Naive thymus-derived CD4-positive, alpha-beta T cell (primary cell): ENCODE data around the gene PCP4. TPM values are rescaled to one million over a fixed set of nuclear protein-coding genes. Genes with fewer than 3 reads are reported as not detected.

Experiments used
- ATAC-seq: fragments of 150-1000 bp; cut with Tn5 transposase; 2 replicates; pipeline ENCODE4 v1.10.0; 2021; ENCODE audit warnings: mild to moderate bottlenecking, moderate library complexity
- CTCF ChIA-PET: fragments of 350-600 bp; sonication (Branson Sonifier 250); formaldehyde crosslinking; loops from one replicate; lab custom pipeline; 2021; ENCODE audit warnings: antibody characterized with exemption; lab: Charles Lee
- POLR2A ChIA-PET: fragments of 350-600 bp; sonication (Branson Sonifier 250); formaldehyde crosslinking; loops from one replicate; lab custom pipeline; 2021; ENCODE audit warnings: antibody characterized with exemption, inconsistent platforms; lab: Charles Lee
- DNase-seq, 9 donors: peaks; one replicate each; pipeline versions ENCODE4 v3.0.0 to v3.0.0-alpha.2; 2020 to 2022; ENCODE audit warnings: mixed read lengths in 1 of 9
- H3K27ac ChIP-seq: one replicate; pipeline ENCODE4 v1.7.0; 2013; ENCODE audit warnings: mild to moderate bottlenecking, low read depth, low read length, moderate library complexity
- H3K27me3 ChIP-seq, 2 donors: one replicate each; pipeline ENCODE4 v1.7.0; 2013; ENCODE audit warnings: low read length in 2 of 2, mild to moderate bottlenecking in 2 of 2, moderate library complexity in 2 of 2; ENCODE audit not compliant: control insufficient read depth in 2 of 2, insufficient read depth in 2 of 2
- H3K36me3 ChIP-seq, 3 experiments: 1 replicate in 2 of 3; 2 replicates in 1 of 3; pipeline ENCODE4 v1.7.0; 2013; ENCODE audit warnings: low read length in 3 of 3, mild to moderate bottlenecking in 3 of 3, moderate library complexity in 1 of 3; ENCODE audit not compliant: insufficient read depth in 3 of 3, control insufficient read depth in 2 of 3
- H3K4me1 ChIP-seq, 2 donors: one replicate each; pipeline ENCODE4 v1.7.0; 2013; ENCODE audit warnings: low read length in 2 of 2, mild to moderate bottlenecking in 2 of 2, moderate library complexity in 1 of 2; ENCODE audit not compliant: control insufficient read depth in 2 of 2, insufficient read depth in 2 of 2
- H3K4me3 ChIP-seq: 2 replicates; pipeline ENCODE4 v1.7.0; 2013; ENCODE audit warnings: mild to moderate bottlenecking, low read length
- H3K9me3 ChIP-seq, 3 experiments: 1 replicate in 2 of 3; 2 replicates in 1 of 3; pipeline ENCODE4 v1.7.0; 2013; ENCODE audit warnings: low read length in 3 of 3; ENCODE audit not compliant: control insufficient read depth in 2 of 3
- H3K27ac Mint-ChIP-seq, 9 donors: one replicate each; pipeline ENCODE4 v1.8.0; 2020 to 2022; ENCODE audit warnings: mixed read lengths in 9 of 9, mild to moderate bottlenecking in 8 of 9, moderate library complexity in 5 of 9, inconsistent platforms in 2 of 9
- H3K27me3 Mint-ChIP-seq, 5 donors: one replicate each; pipeline ENCODE4 v1.8.0; 2021 to 2022; ENCODE audit warnings: mixed read lengths in 5 of 5, mild to moderate bottlenecking in 1 of 5
- H3K36me3 Mint-ChIP-seq, 5 donors: one replicate each; pipeline ENCODE4 v1.8.0; 2020 to 2022; ENCODE audit warnings: mixed read lengths in 5 of 5, mild to moderate bottlenecking in 3 of 5, inconsistent platforms in 1 of 5
- H3K4me1 Mint-ChIP-seq, 7 donors: one replicate each; pipeline ENCODE4 v1.8.0; 2020 to 2022; ENCODE audit warnings: mixed read lengths in 7 of 7, mild to moderate bottlenecking in 3 of 7, inconsistent platforms in 1 of 7
- H3K4me3 Mint-ChIP-seq, 10 donors: one replicate each; pipeline ENCODE4 v1.8.0; 2020 to 2022; ENCODE audit warnings: mild to moderate bottlenecking in 10 of 10, mixed read lengths in 10 of 10, moderate library complexity in 6 of 10, inconsistent platforms in 2 of 10
- H3K9me3 Mint-ChIP-seq, 11 donors: one replicate each; pipeline ENCODE4 v1.8.0; 2020 to 2022; ENCODE audit warnings: mixed read lengths in 11 of 11, mild to moderate bottlenecking in 4 of 11, inconsistent platforms in 1 of 11, moderate library complexity in 1 of 11
- intact Hi-C, 2 donors: fragments of 100-400 bp; cut with micrococcal nuclease; formaldehyde crosslinking; loops; one replicate each; pipeline ENCODE4 v1.15.1; 2023
- polyA plus RNA-seq, 2 donors: library from polyadenylated mRNA; unstranded; fragments of 300-500 nt; fragmentation: Illumina TruSeq; gene quantifications; one replicate each; pipeline ENCODE4 v1.2.3, GENCODE V29; 2021
- total RNA-seq, 6 experiments: library from RNA in 5 of 6; stranded (reverse) in 5 of 6; gene quantifications; 1 replicate in 5 of 6; 2 replicates in 1 of 6; pipeline ENCODE4 v1.2.3 and lab custom pipeline; 2021 to 2026

PCP4 gene
- total and polyA plus RNA-seq, 7 experiments from 2014 or later, result not detected

- Histone ChIP-seq H3K36me3 (no peaks in the 10 kb centered on the region), H3K9me3 (no peaks in the 10 kb centered on the region), H3K27ac (no peak overlapping the region), H3K4me3 (no peak overlapping the region), H3K27me3 (no peaks in the 10 kb centered on the region), H3K4me1 (no peaks in the 10 kb centered on the region)
- no peak overlapping the region for H3K4me3 Mint-ChIP-seq
- H3K27ac Mint-ChIP-seq, result no peak overlapping the region
- H3K9me3 Mint-ChIP-seq, result peaks cover 0 to 10% (median 2%) of the 10 kb centered on the region in 11 donors
- peaks cover 0 to 1% (median 0%) of the 10 kb centered on the region in 7 donors for H3K4me1 Mint-ChIP-seq
- ATAC-seq (no peak), DNase-seq (no peak)
- intact Hi-C loops, result no loop called here
- ChIA-PET CTCF (no interaction called here), POLR2A (no interaction called here)
- no peaks in the 10 kb centered on the region for H3K36me3 Mint-ChIP-seq
- peaks cover 0 to 35% (median 0%) of the 10 kb centered on the region in 5 donors for H3K27me3 Mint-ChIP-seq
Observed at GRCh38 chr21:39860600-39860999, 6.6 kb upstream of the PCP4 start.

- no peak overlapping the region for H3K27ac Mint-ChIP-seq
- Histone ChIP-seq H3K4me3 (no peak overlapping the region), H3K4me1 (no peaks in the 10 kb centered on the region), H3K27me3 (no peaks in the 10 kb centered on the region), H3K9me3 (no peaks in the 10 kb centered on the region), H3K36me3 (no peaks in the 10 kb centered on the region), H3K27ac (no peak overlapping the region)
- CTCF ChIA-PET, result no interaction called here
- ATAC-seq (no peak), DNase-seq (no peak)
- H3K27me3 Mint-ChIP-seq, result peaks cover 0 to 44% (median 9%) of the 10 kb centered on the region in 5 donors
- H3K4me3 Mint-ChIP-seq, result no peak overlapping the region
- POLR2A ChIA-PET, result no interaction called here
- intact Hi-C loops, result no loop called here
- H3K4me1 Mint-ChIP-seq, result peaks cover 0 to 7% (median 4%) of the 10 kb centered on the region in 7 donors
- no peaks in the 10 kb centered on the region for H3K36me3 Mint-ChIP-seq
- H3K9me3 Mint-ChIP-seq, result peaks cover 0 to 10% (median 1%) of the 10 kb centered on the region in 11 donors
Observed at GRCh38 chr21:39863111-39863510, 4.1 kb upstream of the PCP4 start.

- Histone ChIP-seq H3K4me1 (no peaks in the 10 kb centered on the region), H3K27ac (no peak overlapping the region), H3K36me3 (no peaks in the 10 kb centered on the region), H3K4me3 (no peak overlapping the region), H3K27me3 (no peaks in the 10 kb centered on the region), H3K9me3 (no peaks in the 10 kb centered on the region)
- ChIA-PET POLR2A (no interaction called here), CTCF (no interaction called here)
- intact Hi-C loops, result no loop called here
- Mint-ChIP-seq H3K27ac (no peak overlapping the region), H3K9me3 (peaks cover 0 to 5% (median 0%) of the 10 kb centered on the region in 11 donors), H3K27me3 (peaks cover 0 to 42% (median 12%) of the 10 kb centered on the region in 5 donors), H3K36me3 (no peaks in the 10 kb centered on the region), H3K4me1 (peaks cover 0 to 7% (median 4%) of the 10 kb centered on the region in 7 donors), H3K4me3 (no peak overlapping the region)
- no peak for DNase-seq
- no peak for ATAC-seq
Observed at GRCh38 chr21:39866093-39866492, 1.1 kb upstream of the PCP4 start.

- H3K27ac ChIP-seq, result no peak overlapping the region
- Mint-ChIP-seq H3K9me3 (peaks cover 0 to 5% (median 0%) of the 10 kb centered on the region in 11 donors), H3K4me3 (no peak overlapping the region), H3K27me3 (peaks cover 0 to 35% (median 12%) of the 10 kb centered on the region in 5 donors), H3K4me1 (peaks cover 0 to 7% (median 4%) of the 10 kb centered on the region in 7 donors), H3K27ac (no peak overlapping the region), H3K36me3 (no peaks in the 10 kb centered on the region)
- no peak overlapping the region for H3K4me3 ChIP-seq
- H3K27me3 ChIP-seq, result no peaks in the 10 kb centered on the region
- ATAC-seq (no peak), DNase-seq (no peak)
- no peaks in the 10 kb centered on the region for H3K9me3 ChIP-seq
- intact Hi-C loops, result no loop called here
- CTCF ChIA-PET, result interaction anchor here (0.9 kb wide), 1 partner anchor 16 kb away, joined by 3 read pairs; no protein-coding TSS in a partner anchor
- no peaks in the 10 kb centered on the region for H3K36me3 ChIP-seq
- H3K4me1 ChIP-seq, result no peaks in the 10 kb centered on the region
- POLR2A ChIA-PET, result no interaction called here
Observed at GRCh38 chr21:39869141-39869818, 2.0 kb downstream of the PCP4 start.

- ChIA-PET CTCF (no interaction called here), POLR2A (no interaction called here)
- Mint-ChIP-seq H3K4me3 (no peak overlapping the region), H3K27ac (no peak overlapping the region), H3K9me3 (peaks cover 0 to 9% (median 0%) of the 10 kb centered on the region in 11 donors), H3K27me3 (peaks cover 0 to 19% (median 6%) of the 10 kb centered on the region in 5 donors), H3K4me1 (no peaks in the 10 kb centered on the region), H3K36me3 (no peaks in the 10 kb centered on the region)
- Histone ChIP-seq H3K4me1 (no peaks in the 10 kb centered on the region), H3K27me3 (no peaks in the 10 kb centered on the region), H3K9me3 (no peaks in the 10 kb centered on the region), H3K27ac (no peak overlapping the region), H3K36me3 (no peaks in the 10 kb centered on the region), H3K4me3 (no peak overlapping the region)
- no peak for DNase-seq
- no peak for ATAC-seq
- intact Hi-C loops, result no loop called here
Observed at GRCh38 chr21:39873687-39874086, 6.4 kb downstream of the PCP4 start.

GRCh38 chr21:39874206-39874605 lies 7.0 kb downstream of the PCP4 start:
- no peak overlapping the region for H3K4me3 ChIP-seq
- H3K36me3 ChIP-seq, result no peaks in the 10 kb centered on the region
- H3K4me1 ChIP-seq, result no peaks in the 10 kb centered on the region
- no peak overlapping the region for H3K4me3 Mint-ChIP-seq
- DNase-seq (no peak), ATAC-seq (no peak)
- no peaks in the 10 kb centered on the region for H3K9me3 ChIP-seq
- intact Hi-C loops, result no loop called here
- ChIA-PET POLR2A (no interaction called here), CTCF (no interaction called here)
- peaks cover 0 to 9% (median 0%) of the 10 kb centered on the region in 11 donors for H3K9me3 Mint-ChIP-seq
- peaks cover 0 to 19% (median 6%) of the 10 kb centered on the region in 5 donors for H3K27me3 Mint-ChIP-seq
- no peaks in the 10 kb centered on the region for H3K36me3 Mint-ChIP-seq
- no peaks in the 10 kb centered on the region for H3K4me1 Mint-ChIP-seq
- no peaks in the 10 kb centered on the region for H3K27me3 ChIP-seq
- no peak overlapping the region for H3K27ac ChIP-seq
- no peak overlapping the region for H3K27ac Mint-ChIP-seq

GRCh38 chr21:39874759-39875158 lies 7.5 kb downstream of the PCP4 start:
- Histone ChIP-seq H3K4me1 (no peaks in the 10 kb centered on the region), H3K36me3 (no peaks in the 10 kb centered on the region), H3K4me3 (no peak overlapping the region), H3K9me3 (no peaks in the 10 kb centered on the region), H3K27ac (no peak overlapping the region), H3K27me3 (no peaks in the 10 kb centered on the region)
- DNase-seq (no peak), ATAC-seq (no peak)
- intact Hi-C loops, result no loop called here
- Mint-ChIP-seq H3K36me3 (no peaks in the 10 kb centered on the region), H3K27ac (no peak overlapping the region), H3K27me3 (peaks cover 0 to 16% (median 8%) of the 10 kb centered on the region in 5 donors), H3K4me3 (no peak overlapping the region), H3K9me3 (peaks cover 0 to 11% (median 0%) of the 10 kb centered on the region in 11 donors), H3K4me1 (no peaks in the 10 kb centered on the region)
- CTCF ChIA-PET, result no interaction called here
- POLR2A ChIA-PET, result no interaction called here
